ENCODE results near the gene PNPLA6. TPM values are rescaled to one million over a fixed set of nuclear protein-coding genes. Genes with fewer than 3 reads are reported as not detected.

The PNPLA6 gene
- total RNA-seq, 1 experiment from 2014 or later, result 75.8 TPM

DNA sequence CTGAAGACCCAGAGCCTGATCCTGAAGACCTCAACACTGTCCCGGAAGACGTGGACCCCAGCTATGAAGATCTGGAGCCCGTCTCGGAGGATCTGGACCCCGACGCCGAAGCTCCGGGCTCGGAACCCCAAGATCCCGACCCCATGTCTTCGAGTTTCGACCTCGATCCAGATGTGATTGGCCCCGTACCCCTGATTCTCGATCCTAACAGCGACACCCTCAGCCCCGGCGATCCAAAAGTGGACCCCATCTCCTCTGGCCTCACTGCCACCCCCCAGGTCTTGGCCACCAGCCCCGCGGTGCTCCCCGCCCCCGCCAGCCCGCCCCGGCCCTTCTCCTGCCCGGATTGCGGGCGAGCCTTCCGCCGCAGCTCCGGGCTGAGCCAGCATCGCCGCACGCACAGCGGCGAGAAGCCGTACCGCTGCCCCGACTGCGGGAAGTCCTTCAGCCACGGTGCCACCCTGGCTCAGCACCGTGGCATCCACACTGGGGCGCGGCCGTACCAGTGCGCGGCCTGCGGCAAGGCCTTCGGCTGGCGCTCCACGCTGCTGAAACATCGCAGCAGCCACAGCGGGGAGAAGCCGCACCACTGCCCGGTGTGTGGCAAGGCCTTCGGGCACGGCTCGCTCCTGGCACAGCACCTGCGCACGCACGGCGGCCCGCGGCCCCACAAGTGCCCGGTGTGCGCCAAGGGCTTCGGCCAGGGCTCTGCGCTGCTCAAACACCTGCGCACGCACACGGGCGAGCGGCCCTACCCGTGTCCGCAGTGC, 16.0 kb upstream of the PNPLA6 start:
- no TSS peak for BruUV-seq (replicated peaks)
- POLR2A ChIA-PET, result no interaction called here
- DNase-seq (ENCODE audit: unreplicated experiment), result no peak
- CTCF ChIA-PET, result no interaction called here
- Mint-ChIP-seq H3K36me3 (ENCODE audit: insufficient read depth, unreplicated experiment) (peaks cover 13% of the 10 kb centered on the region), H3K4me3 (ENCODE audit: unreplicated experiment) (no peak overlapping the region), H3K27ac (ENCODE audit: low read depth, unreplicated experiment) (no peak overlapping the region), H3K9me3 (ENCODE audit: unreplicated experiment) (no peaks in the 10 kb centered on the region), H3K4me1 (ENCODE audit: insufficient read depth, unreplicated experiment) (peaks cover 16% of the 10 kb centered on the region), H3K27me3 (ENCODE audit: insufficient read depth, unreplicated experiment) (no peaks in the 10 kb centered on the region)
- intact Hi-C loops (cut with micrococcal nuclease), result no loop called here
- TF ChIP-seq, protein P1, sequence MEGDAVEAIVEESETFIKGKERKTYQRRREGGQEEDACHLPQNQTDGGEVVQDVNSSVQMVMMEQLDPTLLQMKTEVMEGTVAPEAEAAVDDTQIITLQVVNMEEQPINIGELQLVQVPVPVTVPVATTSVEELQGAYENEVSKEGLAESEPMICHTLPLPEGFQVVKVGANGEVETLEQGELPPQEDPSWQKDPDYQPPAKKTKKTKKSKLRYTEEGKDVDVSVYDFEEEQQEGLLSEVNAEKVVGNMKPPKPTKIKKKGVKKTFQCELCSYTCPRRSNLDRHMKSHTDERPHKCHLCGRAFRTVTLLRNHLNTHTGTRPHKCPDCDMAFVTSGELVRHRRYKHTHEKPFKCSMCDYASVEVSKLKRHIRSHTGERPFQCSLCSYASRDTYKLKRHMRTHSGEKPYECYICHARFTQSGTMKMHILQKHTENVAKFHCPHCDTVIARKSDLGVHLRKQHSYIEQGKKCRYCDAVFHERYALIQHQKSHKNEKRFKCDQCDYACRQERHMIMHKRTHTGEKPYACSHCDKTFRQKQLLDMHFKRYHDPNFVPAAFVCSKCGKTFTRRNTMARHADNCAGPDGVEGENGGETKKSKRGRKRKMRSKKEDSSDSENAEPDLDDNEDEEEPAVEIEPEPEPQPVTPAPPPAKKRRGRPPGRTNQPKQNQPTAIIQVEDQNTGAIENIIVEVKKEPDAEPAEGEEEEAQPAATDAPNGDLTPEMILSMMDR (IDR thresholded peaks at IDR 0.05; ENCODE audit: unreplicated experiment), result no peak

GRCh38 chr19:7520131-7521051, 15.1 kb upstream of the PNPLA6 start:
- DNase-seq (ENCODE audit: unreplicated experiment), result no peak
- H3K9me3 Mint-ChIP-seq (ENCODE audit: unreplicated experiment), result no peaks in the 10 kb centered on the region
- intact Hi-C loops (cut with micrococcal nuclease), result no loop called here
- no peak overlapping the region for H3K4me3 Mint-ChIP-seq (ENCODE audit: unreplicated experiment)
- ChIA-PET CTCF (interaction anchor here (0.6 to 1.2 kb wide), 4 partner anchors 7 to 595 kb away, joined by 3 to 5 read pairs (median 4); no protein-coding TSS in a partner anchor), POLR2A (interaction anchor here (3.5 kb wide), 1 partner anchor 14 kb away, joined by 56 read pairs; the partner anchor contains the start of gene PNPLA6)
- peaks cover 14% of the 10 kb centered on the region for H3K4me1 Mint-ChIP-seq (ENCODE audit: insufficient read depth, unreplicated experiment)
- no peaks in the 10 kb centered on the region for H3K27me3 Mint-ChIP-seq (ENCODE audit: insufficient read depth, unreplicated experiment)
- BruUV-seq (replicated peaks), result no TSS peak
- H3K27ac Mint-ChIP-seq (ENCODE audit: low read depth, unreplicated experiment), result no peak overlapping the region
- H3K36me3 Mint-ChIP-seq (ENCODE audit: insufficient read depth, unreplicated experiment), result peaks cover 13% of the 10 kb centered on the region
- TF ChIP-seq, protein P1 (IDR thresholded peaks at IDR 0.05; ENCODE audit: unreplicated experiment), result no peak

GRCh38 chr19:7521551-7522071, 13.9 kb upstream of the PNPLA6 start:
- ChIA-PET POLR2A (interaction anchor here (0.6 to 3.5 kb wide), 3 partner anchors 12 to 422 kb away, joined by 3 to 56 read pairs (median 20); partner anchors contain the start of gene PNPLA6), CTCF (interaction anchor here (0.6 to 1.2 kb wide), 5 partner anchors 9 to 985 kb away, joined by 3 to 8 read pairs (median 5); no protein-coding TSS in a partner anchor)
- Mint-ChIP-seq H3K36me3 (ENCODE audit: insufficient read depth, unreplicated experiment) (peaks cover 13% of the 10 kb centered on the region), H3K9me3 (ENCODE audit: unreplicated experiment) (no peaks in the 10 kb centered on the region), H3K27ac (ENCODE audit: low read depth, unreplicated experiment) (peak overlapping the region; percentile 33), H3K4me3 (ENCODE audit: unreplicated experiment) (peak overlapping the region; percentile 70), H3K4me1 (ENCODE audit: insufficient read depth, unreplicated experiment) (peaks cover 9% of the 10 kb centered on the region), H3K27me3 (ENCODE audit: insufficient read depth, unreplicated experiment) (no peaks in the 10 kb centered on the region)
- DNase-seq (ENCODE audit: unreplicated experiment), result no peak
- intact Hi-C loops (cut with micrococcal nuclease), result loop anchor here (1.0 kb wide), 1 partner anchor 13 kb away; no protein-coding TSS in a partner anchor
- BruUV-seq (replicated peaks), result no TSS peak
- TF ChIP-seq, protein P1 (IDR thresholded peaks at IDR 0.05; ENCODE audit: unreplicated experiment), result no peak

All from MCF 10A (cell line).